ENCODE data around the gene PRKCH.

Gene PRKCH

GRCh38 chr14:61591862-61592261, 270.5 kb downstream of the PRKCH start:
- Mint-ChIP-seq H3K36me3 (ENCODE audit: low read depth) (no peaks in the 10 kb centered on the region), H3K4me1 (ENCODE audit: low read depth) (peaks cover 68% of the 10 kb centered on the region), H3K27me3 (no peaks in the 10 kb centered on the region), H3K9me3 (peaks cover 4% of the 10 kb centered on the region), H3K4me3 (no peak overlapping the region), H3K27ac (no peak overlapping the region)

- peaks cover 4% of the 10 kb centered on the region for H3K9me3 Mint-ChIP-seq
- no peak overlapping the region for H3K4me3 Mint-ChIP-seq
- H3K27ac Mint-ChIP-seq = peak overlapping the region; percentile 97
- H3K27me3 Mint-ChIP-seq = no peaks in the 10 kb centered on the region
- no peaks in the 10 kb centered on the region for H3K36me3 Mint-ChIP-seq (ENCODE audit: low read depth)
- peaks cover 83% of the 10 kb centered on the region for H3K4me1 Mint-ChIP-seq (ENCODE audit: low read depth)
These were observed 272.0 kb downstream of the PRKCH start for GRCh38 chr14:61593330-61593729.

- H3K9me3 Mint-ChIP-seq = peaks cover 4% of the 10 kb centered on the region
- H3K27ac Mint-ChIP-seq = peak overlapping the region; percentile 69
- H3K27me3 Mint-ChIP-seq = no peaks in the 10 kb centered on the region
- peaks cover 82% of the 10 kb centered on the region for H3K4me1 Mint-ChIP-seq (ENCODE audit: low read depth)
- no peak overlapping the region for H3K4me3 Mint-ChIP-seq
- H3K36me3 Mint-ChIP-seq (ENCODE audit: low read depth) = no peaks in the 10 kb centered on the region
These were observed 275.6 kb downstream of the PRKCH start for GRCh38 chr14:61596990-61597389.

GRCh38 chr14:61598980-61599379, 277.6 kb downstream of the PRKCH start:
- H3K27me3 Mint-ChIP-seq = no peaks in the 10 kb centered on the region
- H3K27ac Mint-ChIP-seq = peak overlapping the region; percentile 92
- H3K4me3 Mint-ChIP-seq = peak overlapping the region; percentile 29
- H3K36me3 Mint-ChIP-seq (ENCODE audit: low read depth) = no peaks in the 10 kb centered on the region
- H3K9me3 Mint-ChIP-seq = no peaks in the 10 kb centered on the region
- peaks cover 66% of the 10 kb centered on the region for H3K4me1 Mint-ChIP-seq (ENCODE audit: low read depth)

- H3K9me3 Mint-ChIP-seq = no peaks in the 10 kb centered on the region
- H3K36me3 Mint-ChIP-seq (ENCODE audit: low read depth) = no peaks in the 10 kb centered on the region
- no peak overlapping the region for H3K4me3 Mint-ChIP-seq
- H3K4me1 Mint-ChIP-seq (ENCODE audit: low read depth) = peaks cover 57% of the 10 kb centered on the region
- H3K27ac Mint-ChIP-seq = no peak overlapping the region
- H3K27me3 Mint-ChIP-seq = no peaks in the 10 kb centered on the region
These were observed 278.6 kb downstream of the PRKCH start for GRCh38 chr14:61599942-61600341.
